Nephron (organoid): ENCODE measurements around the gene STMN3.
"Not testable (repeated sequence)": the region's sequence is repeated elsewhere in the genome, so short reads cannot be mapped to it uniquely, and the experiment has no call there.

ENCODE experiments used
- H3K27ac Mint-ChIP-seq, 3 experiments: 2 replicates each; pipeline ENCODE4 v1.8.0; 2020; ENCODE audit warnings: mixed read lengths in 3 of 3, mild to moderate bottlenecking in 2 of 3, moderate library complexity in 1 of 3
- H3K27me3 Mint-ChIP-seq: 2 replicates; pipeline ENCODE4 v1.8.0; 2021; ENCODE audit warnings: low read depth, mild to moderate bottlenecking, moderate library complexity, mixed read lengths
- H3K36me3 Mint-ChIP-seq: 2 replicates; pipeline ENCODE4 v1.8.0; 2020; ENCODE audit warnings: low read depth, mixed read lengths
- H3K4me1 Mint-ChIP-seq: 2 replicates; pipeline ENCODE4 v1.8.0; 2020; ENCODE audit warnings: mixed read lengths
- H3K4me3 Mint-ChIP-seq, 3 experiments: 2 replicates each; pipeline ENCODE4 v1.8.0; 2020; ENCODE audit warnings: mild to moderate bottlenecking in 3 of 3, mixed read lengths in 3 of 3, moderate library complexity in 2 of 3
- H3K9me3 Mint-ChIP-seq: 2 replicates; pipeline ENCODE4 v1.8.0; 2020; ENCODE audit warnings: mixed read lengths
- TF ChIP-seq, protein P1 (sequence below), 3 experiments: fragments of 200-600 bp; sonication (generic); IDR thresholded peaks; one replicate each; pipeline ENCODE4 v1.5.0; 2021; ENCODE audit warnings: antibody characterized with exemption in 3 of 3; ENCODE audit not compliant: unreplicated experiment in 3 of 3

The STMN3 gene

DNA sequence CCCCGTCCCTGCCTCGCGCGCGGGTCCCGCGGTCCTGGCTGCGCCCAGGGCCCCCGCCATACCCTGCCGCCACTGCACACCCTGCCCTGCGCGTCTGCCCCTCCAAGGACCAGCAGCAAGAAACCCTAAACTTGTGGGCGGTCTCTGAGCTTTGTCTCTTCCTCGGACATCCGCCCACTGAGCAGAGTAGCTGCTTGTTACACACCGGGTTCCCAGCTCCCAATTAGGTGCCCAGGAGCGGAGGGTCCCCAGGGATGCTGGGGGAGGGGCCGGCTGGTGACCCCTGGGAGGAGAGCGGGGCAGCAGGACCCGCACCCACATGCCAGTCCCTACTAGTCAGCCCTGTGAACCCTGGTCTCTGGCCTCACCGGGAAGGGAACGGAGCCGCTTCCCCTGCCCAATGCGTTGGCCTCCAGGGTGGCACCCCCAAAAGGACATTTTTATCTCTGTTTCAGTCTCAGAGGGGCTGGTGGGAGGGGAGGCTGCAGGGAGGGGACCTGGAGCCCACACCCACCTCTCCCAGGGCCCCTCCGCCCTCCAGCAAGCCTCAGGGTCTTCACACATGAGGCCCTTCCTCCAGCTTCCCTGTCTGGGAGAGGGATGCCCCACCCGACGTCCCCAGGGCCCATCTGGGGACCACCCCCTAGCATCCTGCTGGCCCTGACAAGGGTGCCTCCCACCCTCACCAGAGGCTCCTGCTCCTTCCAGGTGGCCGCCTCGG is 10.5 kb downstream of the STMN3 start:
- TF ChIP-seq, protein P1, sequence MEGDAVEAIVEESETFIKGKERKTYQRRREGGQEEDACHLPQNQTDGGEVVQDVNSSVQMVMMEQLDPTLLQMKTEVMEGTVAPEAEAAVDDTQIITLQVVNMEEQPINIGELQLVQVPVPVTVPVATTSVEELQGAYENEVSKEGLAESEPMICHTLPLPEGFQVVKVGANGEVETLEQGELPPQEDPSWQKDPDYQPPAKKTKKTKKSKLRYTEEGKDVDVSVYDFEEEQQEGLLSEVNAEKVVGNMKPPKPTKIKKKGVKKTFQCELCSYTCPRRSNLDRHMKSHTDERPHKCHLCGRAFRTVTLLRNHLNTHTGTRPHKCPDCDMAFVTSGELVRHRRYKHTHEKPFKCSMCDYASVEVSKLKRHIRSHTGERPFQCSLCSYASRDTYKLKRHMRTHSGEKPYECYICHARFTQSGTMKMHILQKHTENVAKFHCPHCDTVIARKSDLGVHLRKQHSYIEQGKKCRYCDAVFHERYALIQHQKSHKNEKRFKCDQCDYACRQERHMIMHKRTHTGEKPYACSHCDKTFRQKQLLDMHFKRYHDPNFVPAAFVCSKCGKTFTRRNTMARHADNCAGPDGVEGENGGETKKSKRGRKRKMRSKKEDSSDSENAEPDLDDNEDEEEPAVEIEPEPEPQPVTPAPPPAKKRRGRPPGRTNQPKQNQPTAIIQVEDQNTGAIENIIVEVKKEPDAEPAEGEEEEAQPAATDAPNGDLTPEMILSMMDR (IDR thresholded peaks at IDR 0.05; ENCODE audit: unreplicated experiment in 3 of 3), result no peak
- Mint-ChIP-seq H3K4me3 (peak overlapping the region; percentile 74 to 80 (median 79)), H3K9me3 (no peaks in the 10 kb centered on the region), H3K4me1 (no peaks in the 10 kb centered on the region), H3K36me3 (no peaks in the 10 kb centered on the region), H3K27ac (no peak overlapping the region), H3K27me3 (peaks cover 12% of the 10 kb centered on the region)

DNA sequence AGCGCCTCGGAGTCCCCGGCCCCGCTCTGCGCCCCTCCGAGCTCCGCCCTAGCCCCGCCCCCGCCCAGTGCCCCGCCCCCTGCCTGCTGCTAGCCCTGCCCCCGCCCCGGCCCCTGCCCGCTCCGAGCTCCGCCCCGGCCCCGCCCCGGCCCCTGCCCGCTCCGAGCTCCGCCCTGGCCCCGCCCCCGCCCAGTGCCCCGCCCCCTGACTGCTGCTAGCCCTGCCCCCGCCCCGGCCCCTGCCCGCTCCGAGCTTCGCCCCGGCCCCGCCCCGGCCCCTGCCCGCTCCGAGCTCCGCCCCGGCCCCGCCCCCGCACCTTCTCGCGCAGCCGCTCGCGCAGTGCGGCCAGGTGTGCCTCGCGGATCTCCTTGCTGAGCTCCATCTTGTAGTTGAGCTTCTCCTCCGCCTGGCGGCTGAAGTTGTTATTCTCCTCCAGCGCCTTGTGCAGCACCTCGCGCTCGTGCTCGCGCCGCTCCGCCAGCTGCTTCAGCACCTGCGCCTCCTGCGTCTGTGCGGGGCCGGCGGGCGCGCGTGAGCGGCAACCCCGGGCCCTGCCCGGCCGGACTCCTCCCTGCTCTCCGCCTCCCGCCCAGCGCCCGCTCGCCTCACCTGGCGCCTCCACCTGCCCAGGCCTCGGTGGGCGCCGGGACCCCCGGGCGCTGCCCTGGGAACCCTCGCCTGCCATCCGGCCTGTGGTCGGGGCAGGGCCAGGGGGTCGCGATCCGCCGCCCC is 11.3 kb downstream of the STMN3 start:
- Mint-ChIP-seq H3K9me3 (no peaks in the 10 kb centered on the region), H3K36me3 (no peaks in the 10 kb centered on the region), H3K27me3 (peaks cover 12% of the 10 kb centered on the region), H3K27ac (no peak overlapping the region), H3K4me1 (no peaks in the 10 kb centered on the region), H3K4me3 (peak overlapping the region; percentile 68 to 75 (median 73))
- TF ChIP-seq, protein P1 (IDR thresholded peaks at IDR 0.05; ENCODE audit: unreplicated experiment in 3 of 3), result peak; percentile 45 to 59 (median 54)

DNA sequence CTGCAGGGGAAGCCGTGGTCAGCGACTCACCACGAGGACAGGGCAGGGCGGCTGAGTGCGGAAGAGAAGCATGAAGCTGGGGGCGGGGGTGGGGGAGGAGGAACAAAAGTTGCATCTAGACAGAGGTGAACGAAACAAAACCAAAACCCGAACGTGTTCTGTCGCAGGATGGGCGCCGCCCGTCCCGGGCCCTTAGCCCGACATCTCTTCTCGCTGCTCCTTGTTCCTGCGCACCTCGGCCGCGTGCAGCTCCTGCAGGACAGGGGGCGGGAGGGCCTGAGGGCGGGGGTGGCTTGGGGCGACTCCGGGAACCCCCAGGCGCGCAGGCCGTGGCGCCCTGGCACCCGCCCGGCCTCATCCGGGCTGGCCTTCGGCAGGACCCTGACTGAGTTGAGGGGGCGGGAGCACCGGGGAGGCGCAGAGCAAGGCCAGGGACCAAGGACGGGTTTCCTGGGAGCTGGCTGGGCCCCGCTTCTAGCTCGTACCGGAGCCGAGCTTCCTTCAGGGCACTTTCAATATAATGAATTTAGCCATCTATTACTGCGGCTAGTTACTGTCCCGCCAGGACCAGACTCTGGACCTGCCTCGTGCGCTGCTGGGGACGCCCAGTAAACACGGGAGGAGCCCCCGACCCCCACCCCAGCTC is 12.0 kb downstream of the STMN3 start:
- TF ChIP-seq, protein P1 (IDR thresholded peaks at IDR 0.05; ENCODE audit: unreplicated experiment in 3 of 3), result no peak
- H3K9me3 Mint-ChIP-seq, result no peaks in the 10 kb centered on the region
- H3K27me3 Mint-ChIP-seq, result peaks cover 14% of the 10 kb centered on the region
- no peaks in the 10 kb centered on the region for H3K4me1 Mint-ChIP-seq
- no peak overlapping the region for H3K27ac Mint-ChIP-seq
- no peak overlapping the region for H3K4me3 Mint-ChIP-seq
- no peaks in the 10 kb centered on the region for H3K36me3 Mint-ChIP-seq

DNA sequence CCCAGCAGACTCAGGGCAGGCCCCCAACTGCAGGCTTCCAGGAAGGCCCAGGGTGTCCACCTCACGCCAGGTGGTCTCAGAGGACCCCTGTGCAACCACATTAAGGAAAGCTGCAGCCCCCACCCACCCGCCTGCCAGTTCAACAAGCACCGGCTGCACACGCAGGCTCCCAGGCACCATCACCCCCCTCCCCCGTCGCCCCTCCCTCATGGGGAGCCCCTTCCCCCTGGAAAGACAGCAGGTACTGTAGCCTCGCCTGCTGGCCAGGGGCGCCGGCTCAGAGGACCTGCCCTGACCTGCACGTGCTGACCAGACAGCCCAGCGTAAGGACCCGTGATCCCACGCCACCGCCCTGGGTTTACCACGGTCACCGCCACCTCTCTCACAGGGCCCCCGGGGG is 12.5 kb downstream of the STMN3 start:
- H3K36me3 Mint-ChIP-seq, H3K4me3 Mint-ChIP-seq, H3K27ac Mint-ChIP-seq, H3K9me3 Mint-ChIP-seq, H3K4me1 Mint-ChIP-seq: not testable (repeated sequence)
- H3K27me3 Mint-ChIP-seq, result peaks cover 11% of the 10 kb centered on the region

DNA sequence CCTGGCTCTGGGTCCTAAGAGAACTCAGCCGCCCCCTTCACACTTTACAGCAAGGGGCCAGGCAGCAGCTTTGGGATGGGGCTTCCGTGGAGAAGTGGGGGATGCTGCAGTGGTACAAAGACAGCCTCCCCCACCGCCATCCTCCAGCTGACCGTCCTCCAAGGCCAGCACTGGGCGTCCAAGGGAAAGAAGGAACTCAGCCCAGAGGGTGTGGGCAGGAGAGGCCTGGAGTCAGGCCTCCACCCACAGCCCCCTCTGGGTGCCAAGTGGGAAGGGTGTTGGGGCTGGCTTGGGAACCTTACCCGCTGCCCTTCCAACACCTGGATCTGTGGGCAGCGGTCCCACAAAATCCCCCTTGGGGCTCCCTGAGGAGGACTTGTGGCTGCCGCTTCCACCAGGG is 13.1 kb downstream of the STMN3 start:
- TF ChIP-seq, protein P1 (IDR thresholded peaks at IDR 0.05; ENCODE audit: unreplicated experiment in 3 of 3), result no peak
- Mint-ChIP-seq H3K27ac (no peak overlapping the region), H3K27me3 (peaks cover 11% of the 10 kb centered on the region), H3K9me3 (no peaks in the 10 kb centered on the region), H3K4me1 (no peaks in the 10 kb centered on the region), H3K4me3 (no peak overlapping the region), H3K36me3 (no peaks in the 10 kb centered on the region)
